ENCODE data around the gene ANXA6. TPM values are rescaled to one million over a fixed set of nuclear protein-coding genes. Genes with fewer than 3 reads are reported as not detected.

ANXA6 gene
- total RNA-seq, 1 experiment from 2014 or later, result 98.7 TPM

- no peaks in the 10 kb centered on the region for H3K23me2 ChIP-seq (ENCODE audit: insufficient read length, low read depth, low read length, poor library complexity, severe bottlenecking)
- H4K8ac ChIP-seq (replicated peaks; ENCODE audit: insufficient read length, low read depth, low read length), result no peak overlapping the region
- Mint-ChIP-seq H3K27ac (peak overlapping the region in 1 of 3 experiments; percentile 77; a peak in 2 of 7 replicates), H3K9me3 (no peaks in the 10 kb centered on the region), H3K4me3 (no peak overlapping the region), H3K36me3 (ENCODE audit: insufficient read depth in 1 of 3, low read depth in 3 of 3) (peaks cover 0 to 8% (median 6%) of the 10 kb centered on the region in 3 experiments; a peak in 5 of 7 replicates), H3K27me3 (ENCODE audit: low read depth) (no peaks in the 10 kb centered on the region), H3K4me1 (peaks cover 21 to 24% of the 10 kb centered on the region in 2 experiments)
- H3K4me1 ChIP-seq (ENCODE audit: insufficient read depth, low read length), result no peaks in the 10 kb centered on the region
- no peak overlapping the region for H4K91ac ChIP-seq (ENCODE audit: insufficient read length, low read depth, low read length)
- H3K9ac ChIP-seq (ENCODE audit: extremely low read depth, insufficient read length, low read length), result no peak overlapping the region
- no peak overlapping the region for H2BK5ac ChIP-seq (ENCODE audit: insufficient read length, low read length)
- no peak overlapping the region for H3K23ac ChIP-seq (ENCODE audit: insufficient read length, low read depth, low read length)
- no peak overlapping the region for H2BK20ac ChIP-seq (ENCODE audit: low read depth, low read length, poor library complexity, severe bottlenecking)
- H4K5ac ChIP-seq (ENCODE audit: insufficient read length, low read depth, low read length), result no peak overlapping the region
- no peak overlapping the region for H2AFZ ChIP-seq (ENCODE audit: low read length)
- no peak overlapping the region for H3K14ac ChIP-seq (ENCODE audit: insufficient read depth, low read length)
- H2AK5ac ChIP-seq (ENCODE audit: insufficient read length, low read length), result no peak overlapping the region
- H3K9me3 ChIP-seq (ENCODE audit: control insufficient read depth, low read depth, low read length), result no peaks in the 10 kb centered on the region
- no peak overlapping the region for H3K56ac ChIP-seq (ENCODE audit: insufficient read length, low read depth, low read length)
- WGBS (ENCODE audit: extremely low coverage, insufficient read length, low lambda C conversion rate), result no CpG with 5 or more reads among the region's 12 CpGs
- no peak overlapping the region for H2BK15ac ChIP-seq (ENCODE audit: low read depth, low read length)
- H3K18ac ChIP-seq (ENCODE audit: insufficient read length, low read depth, low read length), result no peak overlapping the region
- H3K27ac ChIP-seq (ENCODE audit: insufficient read length, low read depth, low read length), result no peak overlapping the region
- no peak overlapping the region for H3T11ph ChIP-seq (ENCODE audit: low read length)
- H3K79me2 ChIP-seq (ENCODE audit: insufficient read depth, low read length), result no peaks in the 10 kb centered on the region
- H3K4me2 ChIP-seq (ENCODE audit: insufficient read depth, insufficient read length, low read length), result no peak overlapping the region
- H2BK120ac ChIP-seq (ENCODE audit: low read depth, low read length, poor library complexity, severe bottlenecking), result no peak overlapping the region
- no peak for DNase-seq
- H3K4ac ChIP-seq (ENCODE audit: low read depth, low read length), result no peak overlapping the region
- H3K79me1 ChIP-seq (ENCODE audit: insufficient read depth, low read depth, low read length, poor library complexity, severe bottlenecking), result peaks cover 2% of the 10 kb centered on the region
- H2BK12ac ChIP-seq (ENCODE audit: insufficient read length, low read depth, low read length), result no peak overlapping the region
- H4K20me1 ChIP-seq (ENCODE audit: control insufficient read depth, insufficient read depth, insufficient read length), result no peaks in the 10 kb centered on the region
- no peak for TF ChIP-seq CTCF (conservative IDR thresholded peaks at IDR 0.05)
- no peaks in the 10 kb centered on the region for H3K27me3 ChIP-seq (ENCODE audit: insufficient read depth, low read length)
These were observed 89.0 kb downstream of the ANXA6 start for GRCh38 chr5:151068433-151069197.
